ENCODE measurements around the gene RRP9.
"Not testable (repeated sequence)": the region's sequence is repeated elsewhere in the genome, so short reads cannot be mapped to it uniquely, and the experiment has no call there.

Gene RRP9

GRCh38 chr3:51937014-51937413 is 4.7 kb downstream of the RRP9 start:
- DNase-seq = no peak

GRCh38 chr3:51935886-51936755 is 5.6 kb downstream of the RRP9 start:
- DNase-seq = no peak

- DNase-seq = no peak
Observed at GRCh38 chr3:51934991-51935885, 6.5 kb downstream of the RRP9 start.

GRCh38 chr3:51934139-51934850 is 7.4 kb downstream of the RRP9 start:
- no peak for DNase-seq

GRCh38 chr3:51933471-51934138 is 8.1 kb downstream of the RRP9 start:
- no peak for DNase-seq

GRCh38 chr3:51932471-51933370 is 9.0 kb downstream of the RRP9 start:
- no peak for DNase-seq

GRCh38 chr3:51931756-51932155 is 9.9 kb downstream of the RRP9 start:
- DNase-seq = no peak

- no peak for DNase-seq
Observed at GRCh38 chr3:51930439-51930838, 11.3 kb downstream of the RRP9 start.

GRCh38 chr3:51929420-51930003 is 12.2 kb downstream of the RRP9 start:
- DNase-seq = no peak

GRCh38 chr3:51928981-51929380 is 12.7 kb downstream of the RRP9 start:
- DNase-seq = not testable (repeated sequence)

GRCh38 chr3:51928438-51928837 is 13.3 kb downstream of the RRP9 start:
- DNase-seq = no peak

- DNase-seq = no peak
Observed at GRCh38 chr3:51927061-51927977, 14.4 kb downstream of the RRP9 start.

- no peak for DNase-seq
Observed at GRCh38 chr3:51921081-51921578, 20.6 kb downstream of the RRP9 start.

- no peak for DNase-seq
Observed at GRCh38 chr3:51916418-51916817, 25.3 kb downstream of the RRP9 start.

- DNase-seq = no peak
Observed at GRCh38 chr3:51908026-51908425, 33.7 kb downstream of the RRP9 start.

- DNase-seq = no peak
Observed at GRCh38 chr3:51904034-51904823, 37.5 kb downstream of the RRP9 start.

- not testable (repeated sequence) for DNase-seq
Observed at GRCh38 chr3:51902361-51902760, 39.3 kb downstream of the RRP9 start.

GRCh38 chr3:51900043-51900442 is 41.7 kb downstream of the RRP9 start:
- DNase-seq = not testable (repeated sequence)

- DNase-seq = no peak
Observed at GRCh38 chr3:51897391-51897790, 44.3 kb downstream of the RRP9 start.

Data from NCI-H2227 treated with DMSO at 0.1 percent for 48 hours (cell line).